DMS114 treated with DMSO at 0.1 percent for 48 hours (cell line): ENCODE results near the gene DNASE1L2.
A peak's percentile ranks its signal among the peaks of the same experiment; 100 is the strongest.
"Not testable (repeated sequence)": the region's sequence is repeated elsewhere in the genome, so short reads cannot be mapped to it uniquely, and the experiment has no call there.

ENCODE experiments used
- DNase-seq: peaks from one replicate; lab custom pipeline; 2025; ENCODE audit not compliant: unreplicated experiment; lab: John Stamatoyannopoulos, UW

DNASE1L2 gene

DNA sequence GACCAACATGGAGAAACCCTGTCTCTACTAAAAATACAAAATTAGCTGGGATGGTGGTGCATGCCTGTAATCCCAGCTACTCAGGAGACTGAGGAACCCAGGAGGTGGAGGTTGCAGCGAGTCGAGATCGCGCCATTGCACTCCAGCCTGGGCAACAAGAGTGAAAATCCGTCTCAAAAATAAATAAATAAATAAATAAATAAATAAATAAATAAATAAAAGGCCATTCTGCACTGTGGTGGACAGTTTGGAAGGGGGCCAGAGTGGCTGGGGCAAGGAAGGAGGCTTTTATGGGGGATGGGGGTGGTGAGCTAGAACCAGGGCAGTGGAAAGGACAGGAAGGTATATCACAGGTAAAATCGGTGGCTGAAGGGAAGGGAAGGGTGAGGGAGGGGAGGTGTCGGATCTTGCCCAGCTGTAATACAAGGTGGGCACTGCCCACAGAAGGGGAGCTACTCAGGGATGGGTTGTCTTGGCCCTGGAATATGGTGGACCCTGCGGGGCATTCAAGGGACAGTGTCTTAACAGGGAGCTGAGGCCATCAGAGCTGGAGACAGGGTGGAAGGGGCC lies 33.0 kb upstream of the DNASE1L2 start:
- DNase-seq: not testable (repeated sequence)

DNA sequence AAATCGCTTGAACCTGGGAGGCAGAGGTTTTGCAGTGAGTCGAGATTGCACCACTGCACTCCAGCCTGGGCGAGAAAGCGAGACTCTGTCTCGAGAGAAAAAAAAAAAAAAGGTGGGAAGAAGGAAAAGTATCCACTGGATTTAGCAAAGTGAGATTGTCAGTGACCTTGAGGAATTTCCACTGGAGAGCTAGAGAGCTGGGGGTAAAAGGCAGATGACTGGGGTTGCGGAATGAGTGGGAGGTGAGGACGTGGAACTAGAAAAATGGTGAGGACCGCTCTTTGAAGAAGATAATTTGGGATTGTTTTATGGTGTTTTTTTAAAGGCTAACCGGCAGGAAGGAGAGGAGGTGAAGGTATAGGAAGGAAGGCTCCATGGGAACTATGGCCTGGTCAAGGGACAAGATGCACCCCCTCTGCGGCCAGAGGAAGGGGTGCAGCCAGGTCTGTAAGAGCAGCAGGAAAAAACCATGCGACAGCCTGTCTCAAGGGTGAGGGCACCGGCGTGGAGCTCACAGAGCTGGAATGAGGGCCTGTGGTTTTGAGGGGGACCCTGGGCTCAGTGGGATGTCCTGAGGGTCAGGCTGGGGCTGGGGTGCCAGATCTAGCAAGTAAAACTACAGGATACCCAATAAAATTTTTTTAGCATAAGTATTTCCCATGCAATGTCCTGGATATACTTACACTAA lies 31.7 kb upstream of the DNASE1L2 start:
- no peak for DNase-seq

DNA sequence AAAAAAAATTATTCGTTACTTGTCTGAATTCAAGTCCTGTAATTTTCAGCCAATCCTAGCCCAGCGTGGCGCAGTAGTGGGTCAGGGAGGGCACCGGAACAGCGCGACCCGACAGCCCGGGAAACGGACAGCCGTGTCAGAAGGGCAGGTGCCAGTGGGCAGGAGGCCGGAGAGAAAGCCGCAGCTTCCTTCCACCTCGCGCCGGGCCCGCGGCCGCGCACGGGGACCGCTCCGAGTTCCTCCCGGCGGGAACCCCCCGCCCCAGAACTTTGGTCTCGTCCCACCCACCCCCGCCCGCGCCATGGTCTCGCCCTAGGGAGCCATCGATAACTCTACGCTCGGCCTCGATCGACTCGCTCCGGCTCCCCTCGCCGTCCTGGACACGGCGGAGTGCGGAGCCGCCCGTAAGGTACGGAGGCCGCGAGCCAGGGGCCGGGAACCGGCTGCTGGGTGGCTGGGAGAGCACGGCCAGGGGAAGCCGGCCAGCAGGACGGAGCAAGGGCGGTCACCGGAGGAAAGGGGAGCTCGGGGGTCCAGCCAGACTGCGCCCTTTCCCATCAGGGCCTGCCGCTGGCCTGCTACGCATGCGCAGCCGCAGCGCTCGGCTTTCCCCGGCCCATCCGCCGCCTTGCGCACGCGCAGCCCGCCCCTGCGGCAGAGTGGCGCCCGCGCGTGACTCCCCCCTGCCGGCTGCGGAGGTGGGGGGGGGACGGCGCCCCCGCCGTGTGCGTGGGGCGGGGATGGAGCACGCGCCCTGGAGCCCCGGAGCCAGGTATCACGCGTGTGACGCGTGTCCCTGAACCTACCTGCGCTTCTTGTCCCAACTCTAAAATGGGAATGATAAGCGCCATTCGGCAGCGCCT lies 30.9 kb upstream of the DNASE1L2 start, which contains the start of gene MLST8:
Gene MLST8, plus strand, starts transcription at position 351 of the 863 bp plus-strand sequence. CDS start 632 bp downstream, outside the sequence.
- peak; percentile 47 for DNase-seq

DNA sequence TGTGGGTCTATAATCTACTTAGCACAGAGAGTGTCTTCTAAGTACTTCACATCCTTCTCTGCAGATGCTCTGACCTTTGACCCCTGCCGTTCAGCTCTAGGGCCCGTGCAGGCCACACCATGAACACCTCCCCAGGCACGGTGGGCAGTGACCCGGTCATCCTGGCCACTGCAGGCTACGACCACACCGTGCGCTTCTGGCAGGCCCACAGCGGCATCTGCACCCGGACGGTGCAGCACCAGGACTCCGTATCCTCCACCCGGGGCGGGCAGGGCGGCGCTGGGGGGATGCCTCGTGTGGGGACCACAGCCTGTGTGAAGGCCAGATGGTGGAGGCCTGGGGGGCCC lies 30.3 kb upstream of the DNASE1L2 start:
- no peak for DNase-seq

DNA sequence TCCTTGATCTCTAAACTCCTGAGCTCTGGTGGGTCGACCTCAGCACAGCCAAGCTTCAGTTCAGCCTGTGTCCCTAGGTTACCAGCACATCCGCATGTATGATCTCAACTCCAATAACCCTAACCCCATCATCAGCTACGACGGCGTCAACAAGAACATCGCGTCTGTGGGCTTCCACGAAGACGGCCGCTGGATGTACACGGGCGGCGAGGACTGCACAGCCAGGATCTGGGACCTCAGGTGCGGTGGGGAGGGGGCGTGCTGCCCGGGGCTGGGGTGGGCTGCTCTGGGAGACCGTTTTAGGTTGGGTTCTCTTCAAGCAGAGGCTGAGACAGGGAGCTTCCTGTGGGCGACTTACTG lies 29.8 kb upstream of the DNASE1L2 start:
- no peak for DNase-seq

DNA sequence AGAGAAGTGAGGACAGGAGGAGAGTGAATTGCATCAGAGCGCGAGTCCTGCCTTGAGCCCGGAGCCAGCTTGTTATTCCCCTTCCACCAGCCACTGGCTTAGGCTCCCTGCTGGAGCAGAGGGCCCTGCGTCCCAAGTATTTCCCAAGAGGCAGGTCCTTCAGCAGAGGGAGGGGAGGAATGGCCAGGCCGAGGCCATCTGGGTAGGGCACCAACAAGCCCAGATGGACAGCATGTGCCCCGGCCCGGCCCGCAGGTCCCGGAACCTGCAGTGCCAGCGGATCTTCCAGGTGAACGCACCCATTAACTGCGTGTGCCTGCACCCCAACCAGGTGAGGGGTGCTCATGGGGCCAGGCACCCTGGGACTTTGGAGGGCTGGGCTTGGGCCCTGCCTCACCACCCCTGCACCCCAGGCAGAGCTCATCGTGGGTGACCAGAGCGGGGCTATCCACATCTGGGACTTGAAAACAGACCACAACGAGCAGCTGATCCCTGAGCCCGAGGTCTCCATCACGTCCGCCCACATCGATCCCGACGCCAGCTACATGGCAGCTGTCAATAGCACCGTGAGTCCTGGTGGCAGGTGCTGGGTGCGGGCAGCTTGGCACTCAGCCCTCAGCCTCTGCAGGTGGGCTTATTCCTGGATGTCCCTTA lies 29.3 kb upstream of the DNASE1L2 start:
- DNase-seq: no peak

DNA sequence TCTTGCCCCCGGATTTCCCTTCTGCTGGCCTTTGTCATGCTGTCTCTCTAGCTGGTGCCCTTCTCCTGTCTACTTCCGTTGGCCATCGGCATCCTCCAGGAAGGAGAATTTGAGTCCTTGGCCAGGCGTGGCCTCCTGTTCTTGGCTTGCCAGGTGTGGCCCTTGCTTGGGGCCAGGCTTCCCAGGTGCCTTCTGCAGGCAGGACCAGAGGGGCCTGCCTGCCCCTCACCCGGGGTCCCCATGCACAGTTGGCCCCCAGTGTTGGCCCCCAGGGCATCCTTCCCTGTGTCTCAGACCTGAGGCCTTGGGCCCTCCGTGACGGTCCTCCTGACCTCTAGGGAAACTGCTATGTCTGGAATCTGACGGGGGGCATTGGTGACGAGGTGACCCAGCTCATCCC lies 28.4 kb upstream of the DNASE1L2 start:
- no peak for DNase-seq

DNA sequence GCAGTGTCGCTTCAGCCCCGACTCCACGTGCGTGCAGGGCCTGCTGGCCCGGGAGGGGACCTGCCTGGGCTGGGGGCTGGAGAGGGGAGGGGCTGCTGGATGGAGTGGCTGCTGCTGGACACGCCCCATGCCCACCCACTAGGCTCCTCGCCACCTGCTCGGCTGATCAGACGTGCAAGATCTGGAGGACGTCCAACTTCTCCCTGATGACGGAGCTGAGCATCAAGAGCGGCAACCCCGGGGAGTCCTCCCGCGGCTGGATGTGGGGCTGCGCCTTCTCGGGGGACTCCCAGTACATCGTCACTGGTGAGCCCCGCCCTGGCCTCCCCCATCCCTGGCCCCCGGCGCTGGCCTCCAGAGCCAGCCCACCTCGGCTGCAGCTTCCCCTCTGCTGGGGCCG lies 27.9 kb upstream of the DNASE1L2 start:
- DNase-seq: no peak

DNA sequence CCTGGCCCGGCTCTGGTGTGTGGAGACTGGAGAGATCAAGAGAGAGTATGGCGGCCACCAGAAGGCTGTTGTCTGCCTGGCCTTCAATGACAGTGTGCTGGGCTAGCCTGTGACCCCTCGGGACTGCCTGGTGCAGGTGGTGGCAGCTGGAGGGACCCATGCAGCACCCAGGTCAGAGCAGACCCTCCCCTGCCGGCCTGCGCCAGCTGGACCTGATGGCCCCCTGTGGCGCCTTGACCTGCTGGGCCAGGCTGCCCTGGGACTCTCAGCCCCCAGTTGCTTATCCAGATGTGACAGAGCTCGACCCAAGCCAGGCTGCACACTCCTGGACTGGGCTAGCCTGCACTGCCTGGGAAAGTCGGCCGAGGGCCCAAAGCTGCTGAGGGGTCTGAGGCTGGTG lies 27.5 kb upstream of the DNASE1L2 start:
- DNase-seq: no peak

DNA sequence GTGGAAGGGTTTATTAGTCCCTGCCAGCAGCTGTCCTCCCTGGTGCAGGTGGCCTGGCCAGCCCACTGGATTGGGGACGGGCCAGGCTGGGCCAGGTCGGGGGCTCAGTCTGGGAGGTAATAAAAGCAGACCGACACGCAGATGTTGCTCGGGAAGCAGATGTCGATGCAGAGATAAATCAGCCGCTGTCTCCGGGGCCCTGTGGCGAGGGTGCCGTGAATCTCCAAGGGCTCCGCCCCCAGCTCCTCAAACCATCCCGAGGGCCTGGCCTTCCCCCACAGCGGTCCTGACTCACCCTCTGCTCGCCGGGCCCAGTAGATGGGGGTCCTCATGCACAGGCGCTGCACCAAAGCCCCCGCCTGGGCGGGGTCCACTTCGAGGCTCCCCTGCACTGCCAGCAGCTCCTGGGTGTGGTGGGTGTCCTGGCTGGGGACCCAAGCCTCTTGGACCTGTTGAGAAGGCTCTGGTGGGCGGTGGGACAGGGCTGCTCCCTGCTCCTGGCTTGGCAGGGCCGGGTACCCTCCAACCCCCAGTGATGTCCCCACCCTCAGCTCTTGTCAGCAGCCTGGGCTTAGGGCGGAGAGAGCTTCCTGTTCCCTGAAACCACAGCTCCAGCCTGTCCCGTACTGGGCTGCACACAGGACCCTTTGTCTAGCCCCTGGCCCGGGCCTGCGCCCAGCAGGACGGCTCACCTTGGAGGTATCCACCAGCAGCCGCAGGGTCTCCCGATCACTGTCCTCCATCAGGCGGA lies 26.8 kb upstream of the DNASE1L2 start:
- no peak for DNase-seq

DNA sequence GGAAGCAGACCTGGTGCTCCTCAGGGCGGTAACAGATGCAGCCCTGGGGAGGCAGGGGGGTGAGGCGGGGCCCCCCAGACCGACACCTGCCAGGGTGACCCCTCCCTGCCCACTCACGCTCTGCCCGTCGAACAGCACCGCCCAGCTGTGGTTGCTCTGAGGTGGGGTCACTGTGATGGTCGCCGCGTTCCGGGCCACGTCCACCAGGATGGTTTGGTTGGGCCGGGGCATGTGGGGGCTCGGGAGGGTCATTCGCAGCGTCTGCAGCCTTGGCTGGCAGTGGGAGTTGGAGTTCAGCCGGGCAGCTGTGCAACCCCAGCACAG lies 26.3 kb upstream of the DNASE1L2 start:
- DNase-seq: no peak

DNA sequence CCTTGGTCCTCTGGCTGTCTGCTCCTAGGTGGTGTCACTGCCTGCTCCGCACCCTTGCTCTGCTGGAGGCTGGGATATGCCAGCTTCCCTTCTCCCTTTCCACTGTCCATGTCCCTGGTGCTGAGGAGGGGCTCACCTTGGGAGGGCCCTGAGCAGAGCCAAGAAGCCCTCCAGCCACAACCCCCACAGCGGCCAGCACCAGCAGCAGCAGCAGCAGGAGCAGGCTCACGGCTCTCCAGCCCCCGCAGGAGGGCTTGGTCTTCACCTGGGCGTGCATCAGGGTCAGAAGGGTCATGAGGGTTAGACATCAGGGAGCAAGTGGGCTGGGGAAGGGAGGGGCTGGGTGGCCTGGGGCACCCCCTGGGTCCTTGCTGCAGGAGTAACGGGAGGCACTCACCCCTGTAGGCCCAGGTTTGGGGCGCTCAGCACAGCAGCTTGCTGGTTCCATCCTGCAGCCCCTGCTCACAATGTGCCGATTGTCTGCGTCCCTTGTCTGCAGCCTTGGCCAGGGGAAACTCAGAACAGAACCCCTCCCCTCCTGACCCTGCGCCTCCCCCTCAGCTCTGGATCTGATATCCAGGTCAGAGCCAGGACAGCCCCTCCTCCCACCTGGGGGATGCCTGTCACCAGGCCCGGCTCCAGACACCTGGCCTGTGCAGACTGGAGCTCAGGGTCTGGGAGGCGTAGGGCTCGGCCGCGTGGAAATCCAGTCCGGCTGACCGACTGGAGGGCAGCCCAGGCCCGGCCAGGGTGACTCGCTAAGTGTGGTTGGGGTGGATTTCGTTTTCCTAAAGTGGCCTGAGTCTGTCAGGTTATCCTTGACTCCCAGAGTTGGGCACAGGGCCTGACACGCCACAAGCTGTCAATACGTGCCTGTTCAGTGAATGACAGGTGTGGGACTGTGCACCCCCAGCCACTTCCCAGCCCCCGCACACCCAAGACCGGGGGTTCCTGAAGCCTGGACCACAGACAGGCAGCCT lies 25.6 kb upstream of the DNASE1L2 start, which contains the start of gene BRICD5:
Gene BRICD5, minus strand, starts transcription at position 478 of the 980 bp plus-strand sequence. Its CDS starts 30 bp downstream, at position 448.
- DNase-seq: no peak

DNA sequence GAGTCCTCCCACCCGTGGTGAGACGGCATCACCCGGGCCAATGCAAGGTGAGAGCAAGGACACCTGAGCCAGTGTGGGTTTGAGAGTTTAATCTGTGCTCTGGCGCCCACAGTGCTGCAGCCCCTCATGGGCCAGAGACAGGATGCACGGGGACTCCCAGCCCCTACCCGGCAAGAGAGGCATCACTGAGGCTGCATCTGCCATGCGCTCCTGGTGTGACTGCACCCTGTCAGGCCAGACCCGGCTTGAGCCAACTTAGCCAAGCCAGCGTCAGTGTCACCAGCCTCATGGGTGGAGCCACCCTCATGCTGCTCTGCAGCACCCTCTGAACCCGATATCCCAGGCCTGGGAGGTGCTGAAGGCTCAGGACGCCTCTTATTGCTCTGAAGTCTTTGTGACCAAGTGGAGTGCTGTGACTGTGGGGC lies 24.3 kb upstream of the DNASE1L2 start:
- no peak for DNase-seq

DNA sequence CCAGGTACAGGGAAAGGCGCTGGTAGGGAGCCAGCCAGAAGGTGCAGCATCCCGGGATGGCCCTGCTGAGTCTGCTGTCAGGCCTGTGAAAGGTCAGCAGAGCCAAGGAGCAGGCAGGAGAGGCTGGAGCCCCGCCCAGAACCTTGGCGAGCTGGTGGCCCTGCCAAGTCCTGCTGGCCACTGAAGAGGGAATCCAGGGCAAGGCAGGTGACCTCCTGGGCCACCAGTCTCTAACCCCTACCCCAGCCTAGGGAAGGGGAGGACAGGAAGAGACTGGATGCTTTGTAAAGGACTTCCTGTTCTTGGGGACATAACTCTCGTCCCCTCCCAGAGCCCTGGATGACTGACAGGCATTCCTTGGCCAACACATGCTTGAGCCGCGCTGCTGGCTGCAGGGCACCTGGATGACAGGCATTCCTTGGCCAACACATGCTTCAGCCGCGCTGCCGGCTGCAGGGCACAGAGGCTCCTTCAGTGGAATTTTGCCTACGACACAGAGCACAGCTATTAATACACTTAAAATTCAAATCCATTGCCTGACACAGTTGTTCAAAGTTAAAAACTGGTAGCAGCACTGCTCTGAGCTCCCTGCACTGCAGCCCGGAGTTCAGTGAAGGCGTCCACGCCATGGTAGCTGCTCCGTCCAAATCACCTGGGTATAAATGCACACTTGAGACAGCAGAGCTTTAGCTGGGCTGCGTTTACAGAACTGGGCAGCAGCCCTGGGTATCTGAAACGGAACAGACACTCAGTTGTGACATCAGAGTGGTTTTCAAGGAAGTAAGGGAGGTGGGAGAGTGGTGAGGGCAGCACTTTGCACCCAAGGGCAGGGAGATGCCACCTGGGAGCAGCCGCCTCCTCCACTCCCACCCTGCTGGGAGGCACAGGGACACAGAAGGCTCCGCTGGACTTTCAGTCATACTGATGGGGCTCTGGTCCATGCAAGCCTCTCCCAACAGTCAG lies 23.6 kb upstream of the DNASE1L2 start:
- no peak for DNase-seq

DNA sequence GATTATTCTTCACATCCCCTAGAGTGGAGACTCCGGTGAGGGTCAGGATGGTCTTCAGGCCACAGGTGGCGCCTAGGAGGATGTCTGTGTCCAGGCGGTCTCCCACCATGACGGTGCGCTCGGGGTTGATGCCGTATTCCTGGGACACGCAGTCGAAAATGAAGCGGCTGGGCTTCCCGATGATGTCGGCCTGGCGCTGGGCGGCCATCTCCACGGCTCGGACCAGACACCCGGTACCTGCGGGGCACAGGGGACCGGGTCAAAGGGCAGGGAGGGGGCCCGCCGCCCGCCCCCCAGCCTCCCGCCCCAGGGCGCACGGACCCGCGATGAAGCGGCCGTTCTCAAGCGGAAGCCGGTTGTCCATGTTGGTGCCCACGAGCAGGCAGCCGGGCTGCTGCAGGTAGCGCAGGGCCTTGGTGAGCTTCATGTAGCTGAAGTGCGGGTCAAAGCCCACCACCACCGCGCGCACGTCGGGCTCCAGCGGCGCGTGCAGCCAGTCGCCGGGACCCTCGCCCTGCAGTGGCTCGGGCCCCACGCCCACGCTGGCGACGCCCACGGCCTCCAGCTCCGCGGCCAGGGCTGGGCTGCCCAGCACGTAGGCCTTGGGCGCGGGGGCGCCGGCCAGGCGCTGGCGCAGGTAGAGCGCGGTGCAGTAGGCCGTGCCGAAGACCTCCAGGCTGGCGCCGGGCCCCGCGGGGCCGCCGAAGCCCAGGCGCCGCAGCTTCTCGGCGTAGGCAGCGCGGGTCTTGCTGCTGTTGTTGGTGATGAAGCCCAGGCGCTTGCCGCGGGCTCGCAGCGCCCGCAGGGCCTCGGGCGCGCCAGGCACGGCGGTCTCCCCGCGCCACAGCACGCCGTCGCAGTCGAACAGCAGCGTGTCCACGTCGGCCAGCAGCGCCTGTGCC lies 22.2 kb upstream of the DNASE1L2 start:
- no peak for DNase-seq

DNA sequence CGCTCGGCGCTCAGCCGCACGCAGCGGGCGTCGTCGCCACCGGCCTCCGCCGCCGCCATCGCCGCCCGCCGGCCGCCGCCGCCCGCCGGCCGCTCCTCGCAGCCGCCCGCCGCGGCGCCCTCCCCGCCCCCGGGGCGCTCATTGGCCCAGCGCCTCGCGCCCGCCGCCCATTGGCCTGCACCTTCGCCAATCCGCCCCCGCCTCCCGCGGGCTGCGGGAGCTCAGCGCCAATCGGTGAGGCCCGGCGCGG lies 21.6 kb upstream of the DNASE1L2 start, which contains the start of gene PGP:
Gene PGP, minus strand, starts transcription at position 122 of the 250 bp plus-strand sequence. Its CDS starts 63 bp downstream, at position 59.
- no peak for DNase-seq

DNA sequence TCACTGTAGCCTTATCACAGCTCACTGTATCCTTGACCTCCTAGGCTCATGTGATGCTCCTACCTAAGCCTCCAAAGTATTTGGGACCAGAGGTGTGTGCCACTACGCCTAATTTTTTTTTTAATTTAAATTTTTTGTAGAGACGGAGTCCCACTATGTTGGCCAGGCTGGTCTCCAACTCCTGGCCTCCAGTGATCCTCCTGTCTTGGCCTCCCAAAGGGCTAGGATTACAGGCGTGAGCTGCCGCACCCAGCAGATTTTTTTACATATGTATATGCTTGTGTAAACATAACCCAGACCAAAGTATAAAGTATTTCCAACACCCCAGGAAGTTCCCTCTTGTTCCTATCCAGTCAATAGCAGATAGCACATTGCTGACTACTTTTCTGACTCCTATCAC lies 19.9 kb upstream of the DNASE1L2 start:
- DNase-seq: no peak
